NCI-H2227 (cell line): ENCODE measurements around the gene GLIS2.

Source experiments
- DNase-seq: peaks from one replicate; lab custom pipeline; 2025; ENCODE audit not compliant: unreplicated experiment; lab: John Stamatoyannopoulos, UW

Gene GLIS2

DNA sequence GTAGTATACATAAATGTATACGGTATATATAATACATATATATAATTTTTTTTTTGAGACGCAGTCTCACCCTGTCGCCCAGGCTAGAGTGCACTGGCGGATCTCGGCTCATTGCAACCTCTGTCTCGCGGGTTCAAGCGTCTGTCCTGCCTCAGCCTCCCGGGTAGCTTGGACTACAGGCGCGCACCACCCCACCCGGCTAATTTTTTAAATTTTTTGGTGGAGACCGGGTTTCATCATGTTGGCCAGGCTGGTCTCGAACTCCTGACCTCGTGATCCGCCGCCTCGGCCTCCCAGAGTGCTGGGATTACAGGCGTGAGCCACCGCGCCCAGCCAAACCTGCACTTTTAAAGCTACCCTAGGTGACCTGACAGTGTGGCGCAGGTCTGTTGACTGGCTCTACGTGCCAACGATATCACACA lies 34.5 kb downstream of the GLIS2 start:
- no peak for DNase-seq

DNA sequence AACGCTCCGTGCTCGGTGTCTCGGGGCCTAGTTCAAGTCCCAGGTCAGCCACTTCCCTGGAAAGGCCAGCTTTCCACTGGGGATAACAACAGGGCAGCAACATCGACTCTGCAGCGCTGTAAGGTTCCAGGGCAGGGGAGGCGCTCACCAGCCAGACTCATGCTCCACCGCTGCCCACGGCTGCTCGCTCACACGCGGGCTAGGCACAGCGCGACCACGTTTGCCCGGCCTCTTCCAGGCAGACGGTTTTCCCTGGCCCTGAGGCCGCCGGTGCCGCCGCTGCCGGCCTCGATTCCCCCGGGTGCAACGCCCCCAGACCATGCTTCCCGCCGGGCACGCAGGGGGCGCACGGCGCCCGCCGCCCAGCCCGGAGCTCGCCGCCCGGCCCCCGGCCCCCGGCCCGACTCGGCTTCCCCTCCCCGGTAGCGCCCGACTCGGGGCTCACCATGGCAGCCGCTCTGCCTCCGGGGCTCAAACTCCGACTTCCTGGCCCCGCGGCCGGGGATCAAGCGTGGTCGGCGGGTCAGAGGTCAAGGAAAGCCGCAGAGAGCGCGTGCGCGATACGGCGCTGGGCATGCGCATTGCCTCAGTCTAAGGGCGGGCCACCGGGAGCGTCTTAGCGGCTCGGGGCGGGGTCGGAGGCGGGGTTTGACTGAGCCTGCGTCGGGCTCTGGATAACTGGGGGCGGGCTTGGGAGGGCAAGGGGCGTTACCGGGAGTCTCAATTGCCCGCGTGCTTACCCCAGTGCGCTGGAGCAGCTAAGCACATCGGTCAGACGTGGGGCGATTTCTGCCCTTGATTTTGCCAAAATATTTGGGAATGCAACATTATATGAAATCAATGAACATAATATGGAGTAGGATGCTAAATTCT lies 35.2 kb downstream of the GLIS2 start, which contains the start of gene PAM16:
Gene PAM16, minus strand, starts transcription at position 535 of the 873 bp plus-strand sequence. Its CDS starts 87 bp downstream, at position 448.
- DNase-seq, result peak; percentile 97

DNA sequence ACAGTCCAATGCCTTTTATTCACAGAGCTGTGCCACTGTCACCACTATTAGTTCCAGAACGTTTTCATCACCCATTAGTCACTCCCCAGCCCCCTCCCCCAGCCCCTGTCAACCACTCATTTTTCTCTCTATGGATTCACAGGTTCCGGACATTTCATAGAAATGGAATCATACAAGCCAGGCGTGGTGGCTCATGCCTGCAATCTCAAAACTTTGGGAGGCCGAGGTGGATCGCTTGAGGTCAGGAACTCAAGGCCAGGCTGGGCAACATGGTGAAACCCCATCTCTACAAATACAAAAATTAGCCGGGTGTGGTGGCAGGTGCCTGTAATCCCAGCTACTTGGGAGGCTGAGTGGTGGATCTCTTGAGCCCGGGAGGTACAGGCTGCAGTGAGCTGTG lies 36.0 kb downstream of the GLIS2 start:
- no peak for DNase-seq

DNA sequence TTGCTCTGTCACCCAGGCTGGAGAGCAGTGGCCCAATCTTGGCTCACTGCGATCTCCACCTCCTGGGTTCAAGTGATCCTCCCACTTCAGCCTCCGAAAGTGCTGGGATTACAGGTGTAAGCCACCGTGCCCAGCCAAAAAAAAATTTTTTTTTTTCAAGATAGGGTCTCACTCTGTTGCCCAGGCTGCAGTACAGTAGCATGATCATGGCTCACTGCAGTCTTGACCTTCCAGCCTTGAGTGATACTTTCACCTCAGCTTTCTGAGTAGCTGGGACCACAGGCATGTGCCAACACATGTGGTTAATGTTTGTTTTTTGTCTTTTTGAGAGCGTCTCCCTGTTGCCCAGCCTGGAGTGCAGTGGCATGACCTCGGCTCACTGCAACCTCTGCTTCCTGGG lies 37.0 kb downstream of the GLIS2 start:
- no peak for DNase-seq

DNA sequence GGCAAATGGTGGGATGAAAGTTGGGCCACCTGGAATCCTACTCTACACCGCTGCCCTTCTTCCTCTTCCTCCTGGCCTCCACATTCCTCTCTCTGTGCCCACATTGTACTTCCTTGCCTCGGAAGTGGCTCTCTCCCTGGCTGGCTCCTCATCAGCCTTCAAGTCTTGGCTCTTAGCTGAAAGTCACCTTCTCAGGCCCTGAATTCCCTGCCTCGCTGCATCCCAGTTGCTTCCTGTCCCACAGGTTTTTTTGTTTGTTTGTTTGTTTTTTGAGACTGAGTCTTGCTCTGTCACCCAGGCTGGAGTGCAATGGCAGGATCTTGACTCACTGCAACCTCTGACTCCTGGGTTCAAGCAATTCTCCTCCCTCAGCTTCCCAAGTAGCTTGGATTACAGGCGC lies 37.8 kb downstream of the GLIS2 start:
- DNase-seq, result no peak

DNA sequence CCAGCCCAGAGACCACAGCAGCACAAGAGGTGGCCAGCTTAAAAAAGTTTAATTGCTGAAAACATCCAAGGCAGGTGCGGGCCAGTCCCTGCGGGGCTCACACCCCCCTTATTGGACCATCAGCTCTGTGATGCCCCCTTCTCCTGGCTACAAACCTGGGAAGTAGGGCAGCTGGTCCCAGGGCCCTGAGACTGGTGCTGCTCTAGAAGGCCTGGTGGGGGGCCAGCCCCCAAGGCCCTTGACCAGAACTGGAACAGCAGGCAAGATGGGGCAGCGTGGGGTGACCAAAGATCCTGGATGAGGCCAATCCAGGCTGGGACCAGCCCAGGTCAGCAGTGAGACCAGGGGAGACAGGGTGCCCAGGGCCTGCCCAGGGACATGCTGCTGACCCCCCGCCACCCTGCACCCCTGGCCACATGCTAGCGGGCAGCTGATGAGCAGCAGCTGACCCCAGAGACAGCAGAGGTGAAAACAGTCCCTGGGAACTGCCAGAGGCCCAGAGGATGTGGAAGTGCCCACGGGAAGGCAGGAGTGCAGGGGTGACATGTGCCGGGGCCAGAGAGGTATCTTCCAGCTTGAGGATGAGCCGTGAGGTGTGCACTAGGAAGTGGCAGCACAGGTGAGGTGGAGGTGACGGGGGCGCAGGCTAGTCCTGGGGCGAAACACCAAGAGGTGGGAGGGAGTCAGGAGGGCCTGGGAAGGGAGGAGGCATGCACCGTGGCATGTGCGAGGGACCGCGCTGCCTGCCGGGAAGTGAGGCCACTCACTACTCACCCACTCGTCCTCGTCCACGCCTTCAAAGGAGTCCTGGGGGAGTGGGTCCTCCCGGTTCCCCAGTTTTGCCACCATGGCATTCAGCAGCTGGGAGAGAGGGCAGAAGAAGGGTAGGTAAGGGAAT lies 38.9 kb downstream of the GLIS2 start:
- DNase-seq, result no peak

DNA sequence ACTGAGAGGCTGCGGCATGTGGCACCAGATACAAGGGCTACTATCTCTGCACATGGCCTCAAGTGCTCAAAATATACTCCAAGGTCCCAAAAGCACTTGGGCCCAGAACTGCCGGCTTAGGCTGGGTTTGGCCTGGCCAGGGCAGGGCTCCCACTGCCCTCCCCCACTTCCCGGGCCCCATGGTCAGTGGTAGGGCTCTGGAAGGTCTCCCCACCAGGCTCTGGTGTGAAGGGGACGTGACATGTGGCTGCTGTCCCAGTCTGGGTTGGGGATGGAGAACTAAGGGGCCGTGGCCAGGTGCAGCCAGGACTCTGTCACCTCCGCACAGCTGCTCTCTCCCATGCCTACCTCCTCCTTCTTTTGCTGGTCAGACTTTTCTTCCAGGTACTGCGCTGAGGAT lies 41.0 kb downstream of the GLIS2 start:
- no peak for DNase-seq

DNA sequence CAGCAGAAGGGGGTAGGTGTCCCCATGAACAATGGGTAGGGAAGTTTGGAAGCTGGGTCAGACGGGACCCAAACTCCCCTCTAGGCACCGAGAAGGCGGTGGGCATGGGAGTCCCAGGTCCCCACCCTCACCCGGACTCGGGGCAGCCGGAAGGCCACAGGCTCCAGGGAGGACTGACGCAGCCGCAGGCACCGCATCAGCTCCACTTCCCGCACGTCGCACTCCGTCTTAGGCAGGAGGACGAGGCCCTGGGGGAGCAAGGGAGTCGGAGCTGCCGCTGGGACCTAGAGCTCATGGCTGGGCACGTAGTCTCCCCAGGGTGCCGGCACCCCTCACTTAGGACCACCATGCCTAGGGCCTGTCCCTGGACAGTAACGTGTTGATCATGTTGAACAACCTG lies 42.4 kb downstream of the GLIS2 start:
- no peak for DNase-seq

DNA sequence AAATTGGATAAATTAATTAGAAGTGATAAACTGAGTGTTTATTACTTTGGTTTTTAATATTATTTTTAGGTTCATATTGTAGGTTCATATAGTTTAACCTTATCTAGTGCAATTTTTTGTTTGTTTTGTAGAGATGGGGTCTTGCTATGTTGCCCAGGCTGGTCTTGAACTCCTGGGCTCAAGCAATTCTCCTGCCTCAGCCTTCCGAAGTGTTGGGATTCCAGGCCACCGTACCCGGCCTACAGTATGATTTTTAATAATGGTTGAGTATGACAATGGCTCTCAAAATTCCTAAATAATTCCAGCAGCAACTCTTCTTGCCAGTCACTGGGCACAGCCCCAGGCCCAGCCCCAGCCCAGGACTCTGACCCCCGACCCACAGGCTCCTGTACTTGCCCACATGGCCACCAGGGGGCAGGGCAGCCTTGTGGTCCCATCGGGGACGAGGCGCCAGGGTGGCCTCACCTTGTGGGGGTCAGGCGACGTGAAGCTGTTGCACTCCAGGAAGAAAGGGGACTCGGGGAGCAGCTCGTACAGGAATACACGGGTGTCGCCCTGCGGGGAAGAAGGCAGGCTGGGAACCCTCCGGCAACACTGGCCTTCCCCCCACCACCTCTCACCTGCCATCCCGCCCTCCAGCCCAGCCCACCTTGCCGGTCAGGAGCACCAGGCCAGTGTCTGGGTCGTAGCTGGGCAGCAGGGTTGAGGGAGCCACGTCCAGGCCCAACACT lies 43.1 kb downstream of the GLIS2 start:
- peak; percentile 48 for DNase-seq

DNA sequence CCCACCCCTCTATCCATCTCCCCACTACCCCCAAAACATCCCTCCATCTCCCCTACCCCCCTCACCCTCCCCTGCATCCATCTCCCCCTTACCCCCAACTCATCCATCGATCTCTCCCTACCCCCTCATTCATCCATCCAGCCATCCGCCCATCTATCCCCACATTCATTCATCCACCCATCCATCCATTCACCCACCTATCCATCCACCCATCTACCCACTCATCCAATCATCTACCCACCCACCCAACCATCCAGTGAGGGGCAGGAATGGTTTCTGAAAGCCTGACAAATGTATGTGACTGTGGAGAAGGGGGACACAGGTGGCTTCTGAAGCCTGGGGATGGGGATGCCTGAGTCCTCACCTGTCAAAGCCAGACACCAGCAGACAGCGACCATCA lies 44.0 kb downstream of the GLIS2 start:
- DNase-seq, result no peak

DNA sequence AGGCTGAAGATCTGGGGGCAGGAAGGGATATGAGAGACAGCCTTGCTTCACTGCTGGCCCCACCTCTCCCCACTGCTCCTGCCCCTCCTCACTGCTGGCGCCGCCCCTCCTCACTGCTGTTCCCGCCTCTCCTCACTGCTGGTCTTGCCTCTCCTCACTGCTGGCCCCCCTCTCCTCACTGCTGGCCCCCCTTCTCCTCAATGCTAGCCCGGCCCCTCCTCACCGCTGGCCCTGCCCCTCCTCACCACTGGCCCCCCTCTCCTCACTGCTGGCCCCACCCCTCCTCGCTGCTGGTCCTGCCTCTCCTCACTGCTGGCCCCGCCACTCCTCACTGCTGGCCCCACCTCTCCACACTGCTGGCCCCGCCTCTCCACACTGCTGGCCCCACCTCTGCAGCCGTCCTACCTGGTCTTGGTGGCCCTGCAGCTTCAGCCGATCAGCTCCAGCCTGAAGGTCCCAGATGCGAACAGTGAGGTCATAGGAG lies 44.7 kb downstream of the GLIS2 start:
- DNase-seq, result peak; percentile 38

DNA sequence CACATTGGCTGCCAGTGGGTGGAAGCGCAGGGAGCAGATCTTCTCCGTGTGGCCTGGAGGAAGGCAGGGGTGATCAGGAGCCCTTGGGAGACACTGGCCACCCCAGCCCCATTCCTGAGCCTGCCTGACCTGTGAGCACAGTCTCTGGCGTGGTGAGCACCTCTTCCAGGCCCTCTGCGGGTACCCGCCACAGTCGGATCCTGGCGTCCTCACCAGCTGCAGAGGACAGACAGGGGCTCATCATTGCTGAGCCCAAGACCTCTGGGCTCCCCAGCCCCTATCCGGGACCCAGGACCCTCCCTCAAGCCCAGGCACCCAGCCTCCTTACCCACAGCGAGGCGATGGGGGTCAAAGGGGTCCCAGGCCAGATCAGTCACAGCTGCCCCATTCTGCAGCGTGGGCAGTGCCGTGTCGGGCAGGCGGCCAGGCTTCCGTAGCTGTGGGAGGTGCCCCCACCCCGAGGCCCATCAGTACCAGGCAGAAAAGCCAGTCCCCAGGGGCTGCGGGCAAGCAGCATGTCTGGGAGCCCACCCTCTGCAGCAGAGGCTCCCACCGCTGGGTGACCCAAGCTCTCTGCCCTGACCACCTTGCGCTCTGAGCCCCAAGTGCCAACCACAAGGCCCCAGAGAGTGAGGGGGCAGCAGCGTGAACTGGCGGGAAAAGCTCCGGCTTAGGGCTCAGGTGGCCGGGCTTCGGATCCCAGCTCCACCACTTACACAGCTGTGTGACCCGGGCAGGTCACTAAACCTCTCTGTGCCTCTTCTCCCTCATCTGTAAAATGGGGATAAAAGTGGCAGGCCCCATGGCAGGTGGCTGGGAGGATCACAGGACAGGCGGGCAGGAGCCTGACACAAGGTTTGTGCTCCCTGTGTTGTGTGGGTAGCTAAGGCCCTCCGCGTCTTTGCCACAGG lies 45.4 kb downstream of the GLIS2 start:
- DNase-seq, result no peak

DNA sequence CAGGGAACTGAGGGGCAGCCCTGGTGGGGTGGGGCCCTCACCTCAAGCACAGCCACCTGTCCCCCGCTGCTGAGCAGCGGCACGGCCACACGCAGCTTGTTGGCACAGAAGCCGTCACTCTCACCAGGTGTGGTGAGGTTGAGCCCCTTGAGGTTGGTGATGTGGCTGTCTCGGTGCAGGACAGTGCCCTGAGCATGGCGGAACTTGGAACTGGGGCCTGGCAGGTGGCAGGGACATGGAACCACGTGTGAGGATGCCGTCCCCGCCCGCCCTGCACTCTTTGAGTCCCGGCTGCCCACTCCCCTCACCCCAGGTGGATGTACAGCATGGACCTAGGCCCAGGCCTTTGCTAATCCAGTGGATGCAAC lies 46.1 kb downstream of the GLIS2 start:
- no peak for DNase-seq

DNA sequence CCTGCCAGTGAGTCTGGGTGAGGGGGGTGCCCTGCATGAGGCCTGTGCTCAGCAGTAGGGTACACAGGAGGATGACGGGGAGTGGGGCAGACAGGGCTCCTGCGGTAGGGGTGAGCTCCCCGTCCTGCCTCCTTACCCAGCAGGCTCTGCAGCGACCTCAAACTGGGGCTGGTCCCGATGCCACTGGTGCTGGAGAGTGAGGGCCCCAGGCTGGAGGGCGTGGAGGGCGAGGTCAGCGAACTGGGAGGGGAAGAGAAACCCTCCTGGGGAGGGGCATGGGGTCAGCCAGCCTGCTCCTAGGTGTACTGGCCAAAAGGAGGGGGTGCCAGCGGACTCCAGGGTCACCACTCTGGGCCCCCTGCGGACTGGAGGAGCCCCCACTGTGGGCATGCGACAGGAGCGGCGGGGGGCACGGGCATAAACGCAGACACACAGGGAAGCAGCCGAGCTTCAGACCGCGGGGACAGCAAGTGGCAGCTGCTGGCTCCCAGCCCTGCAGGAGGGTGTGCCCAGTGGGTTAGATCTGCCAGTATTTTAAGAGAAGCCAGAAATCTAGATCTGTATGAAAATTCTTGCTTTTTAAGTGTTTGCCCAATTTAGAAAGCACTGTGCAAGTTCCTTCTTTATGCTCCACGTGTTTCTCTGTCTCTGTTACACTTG lies 46.7 kb downstream of the GLIS2 start:
- no peak for DNase-seq

DNA sequence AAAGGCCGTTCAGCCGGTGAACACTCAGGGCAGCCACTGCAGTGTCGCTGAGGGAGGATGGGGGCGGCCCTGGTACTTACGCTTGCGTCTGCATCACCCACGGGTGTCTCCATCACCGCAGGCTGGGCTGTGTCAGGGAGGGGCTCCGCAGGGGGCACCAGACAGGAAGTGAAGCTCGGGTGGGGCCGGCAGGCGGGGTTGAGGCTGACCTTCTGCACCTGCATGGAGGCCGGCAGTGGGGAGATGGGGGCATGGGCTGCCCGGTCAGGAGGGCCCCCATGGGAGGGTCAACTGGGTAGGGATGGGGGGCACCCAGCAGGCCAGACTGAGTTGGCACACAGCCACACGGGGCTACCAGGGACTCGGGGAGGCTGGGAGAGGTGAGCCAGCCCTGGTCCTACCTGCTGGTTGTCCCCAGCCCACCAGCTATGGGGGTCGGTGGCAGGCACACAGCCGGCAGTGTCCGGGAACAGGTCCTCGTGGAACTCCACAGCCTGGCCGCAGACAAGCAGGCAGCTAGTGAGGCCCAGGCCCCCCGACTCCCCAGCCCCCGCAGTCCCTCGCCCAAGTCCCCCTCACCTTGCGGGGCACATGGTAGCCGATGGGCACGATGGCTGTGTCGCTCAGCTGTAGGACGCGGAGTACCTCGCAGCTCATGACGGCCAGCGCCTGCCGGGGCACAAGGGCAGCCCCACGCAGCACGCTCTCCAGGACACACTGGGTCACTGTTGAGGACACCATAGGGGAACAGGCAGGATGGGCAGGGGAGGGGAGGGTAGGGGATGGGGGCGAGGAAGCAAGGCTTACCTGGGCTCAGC lies 48.5 kb downstream of the GLIS2 start:
- DNase-seq, result no peak

DNA sequence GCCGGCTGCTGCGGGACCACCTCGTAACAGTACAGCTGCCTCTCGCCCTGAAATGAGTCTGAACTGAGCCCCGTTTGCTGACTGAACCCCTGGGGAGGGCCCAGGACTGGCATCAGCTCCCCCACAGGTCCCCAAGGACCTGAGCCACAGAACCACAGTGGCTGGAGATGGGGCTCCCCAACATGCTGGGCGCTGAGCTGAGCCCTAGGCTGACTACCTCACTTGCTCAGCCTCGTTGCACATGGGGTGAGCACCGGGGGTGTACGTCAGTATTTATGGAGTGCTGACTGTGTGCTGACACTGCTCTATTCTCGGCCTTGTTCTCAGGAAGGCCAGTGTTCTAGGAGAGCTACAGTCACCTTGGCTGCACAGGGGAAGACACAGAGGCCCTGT lies 49.1 kb downstream of the GLIS2 start:
- no peak for DNase-seq

DNA sequence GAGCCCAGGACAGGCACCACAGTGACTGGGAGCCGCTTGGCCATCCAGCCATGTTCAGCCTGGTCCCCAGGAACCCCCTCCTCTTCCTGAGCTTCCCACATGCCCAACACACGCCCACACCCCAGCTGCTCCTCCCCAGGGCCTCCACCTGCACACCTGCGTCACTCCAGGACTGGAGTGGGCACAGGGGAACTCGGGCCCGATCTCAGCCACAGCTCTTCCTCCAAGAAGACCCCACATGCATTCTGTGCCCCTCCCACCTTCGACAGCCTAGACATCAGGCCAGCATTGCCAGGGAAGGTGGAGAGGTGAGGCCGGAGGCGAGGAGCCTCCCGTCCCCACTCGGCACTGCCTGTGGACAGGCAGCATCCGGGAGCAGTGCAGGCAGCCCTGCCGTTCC lies 49.7 kb downstream of the GLIS2 start:
- no peak for DNase-seq

DNA sequence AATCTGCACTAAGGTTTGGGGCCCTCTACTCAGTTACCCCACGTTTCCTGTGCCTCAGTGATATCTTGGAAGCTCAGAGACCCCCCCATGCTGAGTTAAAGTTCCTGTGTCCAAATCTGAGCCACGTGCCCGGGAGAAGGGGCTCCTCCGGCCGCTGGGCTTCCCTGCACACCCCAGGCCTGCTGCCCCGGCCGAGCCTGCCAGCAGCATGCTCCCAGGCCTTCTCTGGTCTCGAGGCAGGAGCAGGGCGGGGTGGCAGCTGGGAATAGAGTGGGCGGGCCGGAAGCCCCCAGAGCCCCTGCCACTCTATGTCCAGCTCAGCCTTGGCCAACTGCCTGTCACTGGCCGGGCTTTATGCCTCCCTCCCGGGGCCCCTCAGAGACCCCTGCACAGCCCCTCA lies 50.1 kb downstream of the GLIS2 start:
- no peak for DNase-seq

DNA sequence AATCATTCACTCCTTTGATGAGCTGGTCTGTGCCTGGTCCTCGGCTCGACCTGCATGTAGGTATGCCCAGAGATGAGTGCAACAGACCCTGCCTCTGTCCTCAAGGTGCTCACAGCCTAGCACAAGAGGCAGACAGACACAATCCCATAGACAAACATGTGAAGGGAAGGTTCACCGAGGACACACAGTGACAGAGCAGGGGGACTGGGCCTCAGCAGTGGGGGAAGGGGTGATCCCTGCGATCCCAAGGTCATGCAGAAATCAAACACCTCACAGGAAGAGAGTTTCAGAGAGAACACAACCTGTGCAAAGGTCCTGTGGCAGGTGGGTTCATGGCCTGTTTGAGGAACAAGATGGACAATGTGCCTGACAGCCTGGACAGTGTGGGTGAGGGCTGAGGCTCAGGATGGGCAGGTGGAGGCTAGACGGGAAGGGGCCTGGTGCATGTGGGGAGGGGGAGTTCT lies 51.6 kb downstream of the GLIS2 start:
- no peak for DNase-seq
